HG03378 (cell line): Measurements from ENCODE around the gene SOX9.

ENCODE experiments used
- ATAC-seq: cut with Tn5 transposase; IDR thresholded peaks from one replicate; pipeline ENCODE4 v1.9.1; 2021; ENCODE audit warnings: mild to moderate bottlenecking, moderate library complexity; ENCODE audit not compliant: unreplicated experiment

SOX9 gene

DNA sequence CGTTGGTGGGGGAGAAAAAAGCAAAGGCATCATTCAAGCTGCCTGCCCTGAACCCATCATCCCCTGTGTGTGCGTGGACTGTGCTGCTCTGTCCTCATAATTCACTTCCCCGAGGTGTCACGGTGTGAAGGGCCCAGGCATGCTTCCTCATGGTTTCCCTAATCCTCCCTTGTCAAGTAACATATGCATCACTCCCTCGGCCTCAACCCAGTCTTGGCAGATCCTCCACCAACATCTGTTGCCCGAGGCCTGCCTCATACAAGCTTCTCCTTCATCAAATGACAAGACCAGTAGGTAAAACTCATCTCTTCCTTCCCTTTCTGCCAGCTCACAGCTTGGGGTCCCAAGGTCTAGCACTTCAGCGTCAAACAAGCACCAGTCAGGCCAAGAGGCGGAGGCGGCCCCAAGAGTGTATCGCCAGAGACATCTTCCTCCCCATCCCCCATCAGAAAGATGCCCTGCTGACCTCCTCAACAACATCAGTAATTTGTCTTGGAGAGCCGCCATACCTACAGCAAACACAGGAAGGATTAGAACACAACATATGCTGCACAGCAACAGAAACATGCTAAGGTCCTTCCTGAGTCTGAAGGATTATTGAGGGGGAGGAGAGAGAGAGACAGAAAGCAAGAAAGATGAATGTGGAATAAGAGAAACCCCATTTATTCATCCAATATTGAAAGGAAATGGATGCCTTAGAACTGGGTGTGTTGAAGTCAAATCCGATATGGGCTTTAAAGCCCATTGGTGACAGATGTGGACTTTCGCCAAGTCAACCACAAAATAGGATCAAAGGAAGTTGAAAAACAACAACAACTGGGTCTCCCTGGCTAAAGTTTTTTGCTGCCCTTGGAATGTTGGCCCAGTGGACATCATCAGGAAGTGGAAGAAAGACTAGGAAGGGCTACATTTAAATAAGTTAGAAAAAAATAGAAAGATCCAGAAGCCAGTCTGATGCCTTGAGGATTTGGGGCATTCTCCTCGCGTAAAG lies 38.4 kb downstream of the SOX9 start:
- no peak for ATAC-seq

DNA sequence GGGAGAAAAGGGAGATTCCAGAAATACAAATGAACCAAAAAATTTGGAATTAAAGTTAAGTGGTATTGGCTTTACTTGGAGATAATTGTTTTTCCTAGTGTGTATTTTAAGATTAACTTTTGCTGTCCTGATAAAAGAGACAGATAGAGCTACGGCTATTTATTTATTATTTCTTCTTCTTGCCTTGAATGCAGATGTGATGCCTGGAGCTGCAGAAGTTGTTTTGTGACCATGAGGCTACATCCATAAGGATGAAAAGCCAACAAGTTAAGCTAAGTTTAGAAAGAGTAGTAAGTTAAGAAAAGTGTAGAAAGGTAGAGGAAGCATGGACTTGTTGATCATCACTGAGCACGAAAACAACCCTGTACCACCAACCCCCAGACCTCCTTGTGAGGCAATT lies 41.7 kb downstream of the SOX9 start:
- ATAC-seq: no peak

DNA sequence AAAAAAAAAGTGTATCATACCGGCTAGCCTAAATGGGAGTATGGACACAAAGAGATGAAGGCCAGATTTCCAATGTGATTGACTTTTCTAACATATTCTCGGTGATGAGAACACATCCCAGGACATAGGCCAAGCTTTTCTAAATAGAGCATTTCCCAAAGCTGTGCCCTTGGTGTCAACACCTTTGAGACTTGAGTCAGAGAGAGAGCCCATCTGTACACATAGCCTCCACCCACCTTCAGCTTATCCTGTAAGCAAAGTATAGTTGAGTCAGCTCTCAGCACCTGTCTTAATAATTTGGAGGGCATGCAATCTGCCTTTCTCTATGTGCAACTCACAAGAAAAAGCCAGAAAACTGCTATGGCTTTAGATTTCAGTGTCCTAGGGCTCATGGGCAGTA lies 42.7 kb downstream of the SOX9 start:
- ATAC-seq: no peak

DNA sequence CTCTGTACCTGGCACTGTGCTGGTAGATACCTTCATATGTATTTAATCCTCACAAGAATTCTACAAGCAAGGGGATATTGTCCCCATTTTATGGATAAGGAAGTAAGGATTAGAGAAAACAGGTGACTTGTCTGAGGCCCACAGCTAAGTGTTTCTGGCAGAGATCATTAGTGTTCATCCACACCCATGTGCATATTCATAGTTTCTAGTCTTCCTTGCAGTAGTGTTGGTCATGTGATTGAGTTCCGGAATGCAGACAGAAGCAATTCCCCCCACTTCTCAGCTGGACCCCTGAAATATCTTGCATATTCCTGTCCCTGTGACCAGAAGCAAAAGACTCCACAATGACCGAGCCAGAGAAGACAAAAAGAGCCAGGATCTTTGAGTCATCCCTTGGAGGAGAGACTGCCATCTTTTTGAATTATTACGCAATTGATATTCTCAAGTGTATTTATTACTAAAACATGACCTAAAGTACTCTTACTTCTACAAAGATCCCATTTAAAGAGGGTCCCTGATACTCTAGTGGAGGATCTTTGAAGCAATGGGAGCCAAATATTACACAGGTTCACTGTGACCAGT lies 43.4 kb downstream of the SOX9 start:
- no peak for ATAC-seq

DNA sequence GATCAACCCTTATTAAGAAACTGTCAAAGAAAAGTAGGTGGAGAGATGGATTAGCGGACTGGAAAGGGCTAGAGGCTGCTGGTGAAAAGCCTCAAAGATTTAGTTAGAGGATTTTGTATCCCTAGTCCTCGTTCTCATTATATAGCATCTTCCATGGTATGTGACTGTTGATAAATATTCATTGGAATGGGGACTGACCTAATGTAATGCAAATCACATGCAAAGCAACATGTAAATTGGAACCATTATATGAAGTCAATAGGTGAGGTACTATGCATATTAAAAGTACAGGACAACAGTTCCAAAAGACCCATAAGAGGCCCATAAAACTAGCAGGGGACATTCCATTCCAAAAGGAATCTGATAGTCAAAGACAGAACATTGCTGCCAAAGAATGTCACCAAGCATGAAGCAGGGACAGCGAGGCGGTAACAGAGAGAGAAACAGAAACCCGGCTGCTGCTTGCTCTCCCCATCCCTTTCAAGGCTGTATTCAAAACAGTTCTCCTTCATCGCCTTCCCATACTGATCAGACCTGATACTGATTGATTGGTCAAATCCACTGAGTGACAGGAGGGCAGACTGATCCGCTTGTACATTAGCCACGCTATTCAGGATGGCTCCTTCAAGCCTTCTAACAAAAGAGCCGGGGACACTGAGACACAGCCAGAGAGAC lies 44.5 kb downstream of the SOX9 start:
- ATAC-seq: no peak

DNA sequence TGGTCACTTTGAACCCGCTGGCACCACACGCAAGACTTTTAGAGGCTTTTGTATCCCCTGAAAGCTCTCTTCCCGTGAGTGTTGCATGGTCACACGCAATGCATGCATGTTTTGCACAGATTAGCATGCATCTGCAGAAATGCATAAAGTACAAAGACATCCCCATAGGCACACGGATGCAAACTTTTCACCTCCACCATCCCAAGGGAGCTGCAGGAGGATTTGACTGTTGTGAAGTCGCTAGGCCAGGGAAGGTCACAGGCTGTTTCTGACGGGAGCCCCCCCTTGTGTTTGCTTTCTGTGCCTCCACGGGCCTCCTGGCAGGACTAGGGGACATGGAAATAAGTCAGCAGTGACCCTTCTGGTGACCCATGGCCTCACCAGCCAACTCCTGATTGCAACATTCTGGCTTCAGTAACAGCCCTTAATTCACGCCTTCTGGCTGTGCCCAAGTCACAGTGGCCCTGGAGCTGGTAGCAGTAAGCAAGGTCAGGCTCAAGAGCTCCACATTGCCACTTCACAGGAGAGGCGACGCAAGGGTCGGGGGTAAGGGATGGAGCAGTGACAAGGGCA lies 45.1 kb downstream of the SOX9 start:
- ATAC-seq: no peak

DNA sequence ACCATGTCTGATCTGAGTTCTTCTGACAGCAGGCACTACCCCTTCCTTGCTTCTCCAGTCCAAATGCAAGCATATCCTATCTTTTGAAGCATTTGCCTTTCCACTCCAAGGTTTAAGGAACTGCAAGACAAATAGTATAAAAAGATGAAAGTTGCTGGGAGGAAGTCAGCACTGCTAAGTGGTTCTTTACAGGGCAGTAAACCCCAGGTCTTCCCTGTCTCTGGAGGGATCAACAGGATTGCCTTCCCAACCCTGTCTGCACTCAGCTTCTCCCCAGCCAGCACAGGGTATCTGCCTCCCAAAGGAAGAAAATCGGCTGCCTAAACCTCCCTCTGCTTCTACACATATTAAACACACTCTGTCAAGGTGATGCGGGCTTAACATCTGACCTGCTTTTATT lies 46.8 kb downstream of the SOX9 start:
- no peak for ATAC-seq

DNA sequence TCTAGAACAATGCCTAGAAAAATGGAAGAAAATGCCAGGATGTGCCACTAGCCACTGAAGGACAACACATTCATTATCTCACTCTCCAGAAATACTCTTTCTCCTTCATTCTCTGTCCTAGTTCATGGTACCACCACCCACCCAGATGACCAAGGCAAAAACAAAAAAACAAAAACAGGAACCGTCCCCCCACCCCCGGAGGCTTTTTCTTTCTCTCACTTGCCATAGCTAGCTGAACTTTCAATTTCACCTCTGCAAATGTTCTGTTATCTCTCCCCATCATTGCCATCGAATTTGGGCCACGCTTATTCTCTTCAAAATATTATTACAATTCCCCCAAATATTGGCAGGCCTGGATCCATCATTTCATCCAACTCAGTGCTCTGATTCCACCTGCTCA lies 49.0 kb downstream of the SOX9 start:
- no peak for ATAC-seq

DNA sequence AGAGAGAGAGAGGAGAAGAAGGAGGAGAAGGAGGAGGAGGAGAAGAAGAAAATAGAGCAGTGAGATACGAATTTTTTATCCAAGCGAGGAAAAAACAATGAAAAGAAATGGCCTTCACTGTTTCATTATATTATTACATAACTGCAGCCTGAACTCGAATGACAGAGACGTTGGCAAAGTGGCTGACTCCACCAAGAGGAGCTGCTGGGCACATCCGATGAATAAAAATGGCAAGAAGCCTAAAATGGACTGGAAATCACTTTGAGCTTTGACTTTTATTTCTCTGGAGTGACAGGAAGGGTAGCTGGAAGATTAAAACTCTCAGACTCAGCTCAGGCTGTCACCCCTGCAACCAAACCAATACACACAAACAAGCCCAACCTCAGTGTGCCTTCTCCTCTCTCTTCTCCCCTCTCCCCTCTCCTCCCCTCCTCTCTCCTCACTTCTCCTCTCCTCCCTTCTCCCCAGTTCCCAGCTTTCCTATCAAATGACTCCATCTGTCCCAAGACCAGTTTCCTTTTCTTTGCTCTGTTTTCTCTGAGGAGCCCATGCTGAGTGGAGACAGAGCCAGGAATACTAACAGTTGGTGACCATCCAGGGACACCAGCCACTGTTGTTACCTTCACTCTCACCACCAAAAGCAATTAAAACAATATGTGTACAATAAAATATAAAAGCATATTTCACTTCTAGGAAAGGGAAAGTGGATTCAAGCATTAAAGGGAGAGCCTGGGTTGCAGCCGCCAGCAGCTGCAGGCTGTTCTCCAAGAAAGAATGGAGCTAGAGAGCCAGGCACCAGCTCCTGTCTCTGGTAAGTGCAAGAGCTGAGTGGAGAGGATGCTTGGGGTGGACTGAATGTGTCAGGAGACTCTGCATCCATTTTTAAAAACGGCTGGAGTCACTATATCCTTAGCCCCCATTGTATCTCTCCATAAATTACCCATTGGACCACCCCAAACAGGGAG lies 51.2 kb downstream of the SOX9 start:
- no peak for ATAC-seq

DNA sequence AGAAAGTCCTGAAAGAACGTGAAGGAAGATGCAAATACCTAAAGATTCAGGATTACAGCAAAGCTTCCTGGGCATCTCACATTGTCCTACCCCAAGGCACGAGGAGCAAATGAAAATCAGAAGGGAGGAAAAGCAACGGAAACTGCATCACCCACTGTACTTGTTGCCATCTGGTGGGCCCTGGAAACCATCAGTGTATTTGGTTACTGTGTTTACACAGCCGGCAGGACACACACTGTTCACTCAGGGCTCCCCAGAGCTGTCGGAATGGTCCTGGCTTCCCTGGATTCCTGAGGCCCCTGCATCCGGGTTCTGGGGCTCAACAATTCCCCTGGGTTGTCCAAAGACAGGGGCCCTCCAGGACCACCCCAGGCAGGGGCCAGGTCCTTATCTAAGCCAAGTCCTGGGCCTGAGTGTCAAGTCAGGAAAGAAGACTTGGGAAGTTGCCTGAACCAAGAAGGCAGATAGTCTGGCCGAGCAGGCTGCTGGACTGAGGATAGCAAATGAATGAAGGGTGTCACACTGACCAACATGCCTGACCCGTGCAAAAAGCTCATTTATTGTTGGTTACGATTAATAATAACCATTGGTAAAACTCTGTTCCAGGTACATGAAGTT lies 52.8 kb downstream of the SOX9 start:
- no peak for ATAC-seq

DNA sequence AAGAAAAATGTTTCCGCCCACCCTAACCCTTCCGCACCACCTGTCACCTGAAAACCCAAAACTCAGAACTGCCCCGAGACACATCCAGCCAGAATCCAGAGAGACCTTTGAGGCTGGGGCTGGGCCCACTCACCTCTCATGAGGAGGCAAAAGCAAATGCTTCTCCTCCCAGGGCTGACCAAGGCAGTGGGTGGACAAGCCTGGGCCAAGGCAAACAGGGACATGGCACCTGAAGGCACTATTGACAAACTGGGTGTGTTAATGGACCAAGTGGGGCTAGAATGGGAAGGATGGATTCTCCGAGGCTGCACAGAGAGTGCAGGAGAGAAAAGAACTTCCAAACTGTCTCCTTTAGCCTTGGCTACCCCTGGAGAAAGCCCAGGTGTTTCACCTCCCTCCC lies 54.4 kb downstream of the SOX9 start:
- no peak for ATAC-seq
